Left lung (tissue), 10 donors: ENCODE results near the gene FGF14. TPM values are rescaled to one million over a fixed set of nuclear protein-coding genes. Genes with fewer than 3 reads are reported as not detected.

Experiments used
- ATAC-seq: fragments of 200-7000 bp; cut with Tn5 transposase; one replicate; pipeline ENCODE4 v1.9.1; 2020; ENCODE audit warnings: moderate library complexity
- DNase-seq, 4 donors: peaks; one replicate each; pipeline ENCODE4 v3.0.0-alpha.2; 2013 to 2020
- H3K27ac ChIP-seq, 2 donors: fragments of 200-600 bp; sonication (generic) in 1 of 2; one replicate each; pipeline versions ENCODE4 v1.5.0 to v1.8.0; 2020 to 2021
- H3K27me3 ChIP-seq, 2 donors: fragments of 200-600 bp; sonication (generic) in 1 of 2; one replicate each; pipeline versions ENCODE4 v1.5.0 to v1.8.0; 2020 to 2021
- H3K36me3 ChIP-seq, 2 donors: fragments of 200-600 bp; sonication (generic) in 1 of 2; one replicate each; pipeline versions ENCODE4 v1.5.0 to v1.8.0; 2020 to 2021
- H3K4me1 ChIP-seq, 2 donors: fragments of 200-600 bp; one replicate each; pipeline ENCODE4 v1.8.0; 2021
- H3K4me3 ChIP-seq, 2 donors: fragments of 200-600 bp; sonication (generic) in 1 of 2; one replicate each; pipeline versions ENCODE4 v1.5.0 to v1.8.0; 2020 to 2021; ENCODE audit warnings: mild to moderate bottlenecking in 1 of 2
- H3K9me3 ChIP-seq, 2 donors: fragments of 200-600 bp; sonication (generic) in 1 of 2; one replicate each; pipeline versions ENCODE4 v1.5.0 to v1.8.0; 2020 to 2021
- CTCF ChIP-seq, 2 donors: fragments of 200-600 bp; sonication (generic) in 1 of 2; IDR thresholded peaks; one replicate each; pipeline versions ENCODE4 v1.5.0 to v1.8.0; 2021; ENCODE audit warnings: antibody characterized with exemption in 2 of 2
- intact Hi-C, 2 donors: fragments of 100-400 bp; cut with DNase I; formaldehyde crosslinking; loops; one replicate each; pipeline versions ENCODE4 v1.11.2 to v1.14.2; 2022
- polyA plus RNA-seq, 6 donors: library from polyadenylated mRNA; unstranded; fragments of 120-200 nt; gene quantifications; one replicate each; pipeline ENCODE4 v1.2.1, GENCODE V29; 2013; ENCODE audit not compliant: insufficient read length in 6 of 6
- total RNA-seq, 2 donors: library from RNA; stranded (reverse); fragmentation: NEBNext Ultra II Directional; extraction: Animal tissue kit (Norgen Biotek cat#: 25700); gene quantifications; one replicate each; pipeline ENCODE4 v1.2.1, GENCODE V29; 2021
- donor health status: DM: no; HTN: yes; CAD: no.
- donor health status: DM: no; HTN: no; CAD: no.

FGF14 gene
- total and polyA plus RNA-seq, 8 donors: 0.45 to 3.4 (median 0.78) TPM

- intact Hi-C loops: no loop called here
- Histone ChIP-seq H3K9me3 (no peaks in the 10 kb centered on the region), H3K27ac (no peak overlapping the region), H3K4me1 (no peaks in the 10 kb centered on the region), H3K36me3 (no peaks in the 10 kb centered on the region), H3K4me3 (no peak overlapping the region), H3K27me3 (no peaks in the 10 kb centered on the region)
- ATAC-seq: peak; percentile 38
- no peak for DNase-seq
- no peak for TF ChIP-seq CTCF (IDR thresholded peaks at IDR 0.05)
Measured at GRCh38 chr13:102295316-102296048, 106.4 kb downstream of the FGF14 start.

DNA sequence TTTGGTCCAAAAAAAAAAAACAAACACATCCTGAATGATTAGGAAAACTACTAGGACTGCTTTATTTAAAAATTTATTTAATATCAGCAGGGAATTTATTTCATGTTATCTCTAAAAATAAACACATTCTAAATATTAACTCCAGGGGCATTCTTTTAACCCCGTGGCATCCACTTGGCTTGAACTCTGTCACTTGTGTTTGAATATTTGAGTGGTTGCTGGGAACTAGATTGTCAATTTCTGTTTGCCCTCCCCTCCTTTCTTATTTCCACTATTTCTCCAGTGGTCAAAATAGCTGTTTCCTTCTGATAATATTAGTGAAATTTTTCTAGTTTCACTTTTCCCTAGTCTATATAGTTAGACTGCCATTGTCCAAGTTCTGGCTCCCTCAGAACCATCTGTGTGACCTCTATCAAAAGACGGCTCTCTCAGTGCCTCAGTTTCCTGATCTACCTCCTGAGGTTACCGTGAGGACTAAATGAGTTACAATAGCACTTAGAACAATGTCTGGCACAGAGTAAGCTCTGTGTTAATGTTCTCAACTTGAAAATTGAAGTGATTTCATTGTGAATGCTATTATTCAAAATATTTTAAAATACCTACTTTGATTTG, 107.3 kb downstream of the FGF14 start:
- DNase-seq: no peak
- Histone ChIP-seq H3K4me1 (no peaks in the 10 kb centered on the region), H3K9me3 (no peaks in the 10 kb centered on the region), H3K27ac (no peak overlapping the region), H3K4me3 (no peak overlapping the region), H3K27me3 (no peaks in the 10 kb centered on the region), H3K36me3 (no peaks in the 10 kb centered on the region)
- intact Hi-C loops: no loop called here
- no peak for ATAC-seq
- TF ChIP-seq CTCF (IDR thresholded peaks at IDR 0.05): no peak

- Histone ChIP-seq H3K36me3 (no peaks in the 10 kb centered on the region), H3K27me3 (no peaks in the 10 kb centered on the region), H3K4me1 (no peaks in the 10 kb centered on the region), H3K9me3 (no peaks in the 10 kb centered on the region), H3K4me3 (no peak overlapping the region), H3K27ac (no peak overlapping the region)
- intact Hi-C loops: no loop called here
- ATAC-seq (peak; percentile 55), DNase-seq (no peak)
- TF ChIP-seq CTCF (IDR thresholded peaks at IDR 0.05): no peak
Measured at GRCh38 chr13:102293723-102294122, 108.1 kb downstream of the FGF14 start.

DNA sequence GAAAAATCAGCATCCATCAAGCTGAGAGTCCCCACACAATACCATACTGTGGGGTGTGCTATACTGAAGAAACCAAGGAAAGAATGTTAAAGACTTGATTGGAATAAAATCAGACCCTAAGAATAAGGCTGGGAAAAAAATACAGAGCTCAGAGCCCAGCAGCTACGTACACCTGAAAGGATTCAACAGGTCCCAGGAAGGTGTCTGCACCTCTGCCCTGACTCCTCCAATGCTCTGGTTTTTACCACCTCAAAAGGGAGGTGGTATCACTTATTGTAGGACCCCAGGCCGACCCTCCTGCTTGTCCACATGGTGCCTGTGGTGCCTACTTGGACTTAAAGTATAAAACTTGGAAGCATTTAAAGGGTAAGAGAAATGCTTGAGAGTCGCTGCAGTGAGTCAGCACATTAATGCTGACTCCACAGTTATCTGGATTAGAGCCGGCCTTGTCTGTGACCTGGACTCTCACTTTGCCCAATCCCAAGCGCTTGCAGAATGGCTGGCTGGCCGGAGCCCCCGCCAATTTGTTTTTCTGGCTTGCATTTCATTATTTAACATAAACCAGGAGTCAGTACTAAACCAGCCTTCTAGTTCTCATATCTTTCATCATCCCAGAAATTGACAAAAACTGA, 110.1 kb downstream of the FGF14 start:
- Histone ChIP-seq H3K4me3 (no peak overlapping the region), H3K9me3 (no peaks in the 10 kb centered on the region), H3K27ac (no peak overlapping the region), H3K4me1 (no peaks in the 10 kb centered on the region), H3K27me3 (no peaks in the 10 kb centered on the region), H3K36me3 (no peaks in the 10 kb centered on the region)
- ATAC-seq (peak; percentile 51), DNase-seq (no peak)
- TF ChIP-seq CTCF (IDR thresholded peaks at IDR 0.05): no peak
- intact Hi-C loops: no loop called here

DNA sequence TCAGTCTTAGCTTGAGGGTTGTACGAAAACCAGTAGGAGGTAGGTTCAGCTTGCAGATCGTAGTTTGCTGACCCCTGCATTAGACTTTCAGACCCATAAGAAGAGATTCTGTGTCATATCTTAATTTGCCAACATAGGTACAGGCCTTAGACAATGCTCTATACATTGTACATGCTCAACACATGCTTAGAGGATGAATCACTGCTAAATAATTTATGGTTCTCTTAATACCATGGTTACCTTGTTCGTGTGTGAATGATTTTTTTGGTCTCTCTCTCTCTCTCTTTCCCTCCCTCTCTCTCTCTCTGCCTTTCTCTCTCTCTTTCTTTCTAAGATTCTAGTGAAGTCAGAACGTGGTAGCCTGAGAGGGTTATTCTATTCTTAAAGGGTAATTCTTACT, 112.2 kb downstream of the FGF14 start:
- no peak for TF ChIP-seq CTCF (IDR thresholded peaks at IDR 0.05)
- intact Hi-C loops: no loop called here
- Histone ChIP-seq H3K27me3 (no peaks in the 10 kb centered on the region), H3K27ac (no peak overlapping the region), H3K9me3 (no peaks in the 10 kb centered on the region), H3K4me1 (no peaks in the 10 kb centered on the region), H3K36me3 (no peaks in the 10 kb centered on the region), H3K4me3 (no peak overlapping the region)
- DNase-seq (no peak), ATAC-seq (no peak)
